Measurements from ENCODE around the gene CEP120. TPM values are rescaled to one million over a fixed set of nuclear protein-coding genes. Genes with fewer than 3 reads are reported as not detected.

The CEP120 gene
- total RNA-seq, 6 experiments from 2014 or later, result 5.7 to 12.7 (median 7.1) TPM

DNA sequence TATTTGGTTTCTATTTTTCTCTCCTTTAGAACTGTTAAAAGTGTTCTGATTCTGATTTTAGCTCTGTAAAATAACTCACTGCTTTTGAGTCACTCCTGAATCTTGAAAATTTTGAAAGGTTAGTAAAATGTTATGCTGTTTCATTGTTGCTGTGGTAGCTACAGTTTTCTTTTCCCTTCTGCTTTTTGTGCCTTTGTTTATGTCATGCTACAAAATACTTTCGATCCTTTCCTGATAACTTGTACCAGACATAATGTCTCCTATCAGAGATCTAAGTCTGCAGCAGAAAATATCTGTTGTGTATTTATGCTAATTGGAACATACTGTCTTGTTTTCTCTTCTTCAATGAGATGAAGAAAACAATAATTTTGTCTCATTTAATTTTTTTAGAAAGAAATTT, 26.9 kb upstream of the CEP120 start:
- no peak for ATAC-seq
- intact Hi-C loops (cut with DNase I), result no loop called here
- TF ChIP-seq, protein P1, sequence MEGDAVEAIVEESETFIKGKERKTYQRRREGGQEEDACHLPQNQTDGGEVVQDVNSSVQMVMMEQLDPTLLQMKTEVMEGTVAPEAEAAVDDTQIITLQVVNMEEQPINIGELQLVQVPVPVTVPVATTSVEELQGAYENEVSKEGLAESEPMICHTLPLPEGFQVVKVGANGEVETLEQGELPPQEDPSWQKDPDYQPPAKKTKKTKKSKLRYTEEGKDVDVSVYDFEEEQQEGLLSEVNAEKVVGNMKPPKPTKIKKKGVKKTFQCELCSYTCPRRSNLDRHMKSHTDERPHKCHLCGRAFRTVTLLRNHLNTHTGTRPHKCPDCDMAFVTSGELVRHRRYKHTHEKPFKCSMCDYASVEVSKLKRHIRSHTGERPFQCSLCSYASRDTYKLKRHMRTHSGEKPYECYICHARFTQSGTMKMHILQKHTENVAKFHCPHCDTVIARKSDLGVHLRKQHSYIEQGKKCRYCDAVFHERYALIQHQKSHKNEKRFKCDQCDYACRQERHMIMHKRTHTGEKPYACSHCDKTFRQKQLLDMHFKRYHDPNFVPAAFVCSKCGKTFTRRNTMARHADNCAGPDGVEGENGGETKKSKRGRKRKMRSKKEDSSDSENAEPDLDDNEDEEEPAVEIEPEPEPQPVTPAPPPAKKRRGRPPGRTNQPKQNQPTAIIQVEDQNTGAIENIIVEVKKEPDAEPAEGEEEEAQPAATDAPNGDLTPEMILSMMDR (IDR thresholded peaks at IDR 0.05), result no peak
- no peak for TF ChIP-seq POLR2A (IDR thresholded peaks at IDR 0.05)
- DNase-seq, result no peak
- Histone ChIP-seq H3K27me3 (no peaks in the 10 kb centered on the region), H3K4me1 (peaks cover 0 to 5% (median 0%) of the 10 kb centered on the region in 4 donors), H3K36me3 (no peaks in the 10 kb centered on the region), H3K4me3 (no peak overlapping the region), H3K27ac (no peak overlapping the region), H3K9me3 (no peaks in the 10 kb centered on the region)
- WGBS (ENCODE audit: insufficient coverage, low coverage, low lambda C conversion rate, missing lambda C conversion rate), result 33% methylated on average over 1 of the region's 1 CpG

- H3K4me3 ChIP-seq, result no peak overlapping the region
- ATAC-seq (peak in 2 of 4 donors; percentile 25 to 32), DNase-seq (no peak)
- intact Hi-C loops (cut with DNase I), result no loop called here
- no peak overlapping the region for H3K27ac ChIP-seq
- peaks cover 0 to 5% (median 0%) of the 10 kb centered on the region in 4 donors for H3K4me1 ChIP-seq
- H3K36me3 ChIP-seq, result no peaks in the 10 kb centered on the region
- TF ChIP-seq, protein P1 (IDR thresholded peaks at IDR 0.05), result no peak
- no peak for TF ChIP-seq POLR2A (IDR thresholded peaks at IDR 0.05)
- no peaks in the 10 kb centered on the region for H3K27me3 ChIP-seq
- H3K9me3 ChIP-seq, result no peaks in the 10 kb centered on the region
- 61% methylated on average over 2 of the region's 2 CpGs for WGBS (ENCODE audit: insufficient coverage, low coverage, low lambda C conversion rate, missing lambda C conversion rate)
Measured at GRCh38 chr5:123449424-123449974, 26.3 kb upstream of the CEP120 start.

- DNase-seq, result no peak
- Histone ChIP-seq H3K4me1 (peaks cover 0 to 5% (median 0%) of the 10 kb centered on the region in 4 donors), H3K36me3 (no peaks in the 10 kb centered on the region), H3K27me3 (no peaks in the 10 kb centered on the region), H3K27ac (no peak overlapping the region), H3K4me3 (no peak overlapping the region), H3K9me3 (no peaks in the 10 kb centered on the region)
- 88% methylated on average over 5 of the region's 6 CpGs for WGBS (ENCODE audit: insufficient coverage, low coverage, low lambda C conversion rate, missing lambda C conversion rate)
- no peak for ATAC-seq
- TF ChIP-seq, protein P1 (IDR thresholded peaks at IDR 0.05), result no peak
- no peak for TF ChIP-seq POLR2A (IDR thresholded peaks at IDR 0.05)
- intact Hi-C loops (cut with DNase I), result no loop called here
Measured at GRCh38 chr5:123448743-123449142, 25.5 kb upstream of the CEP120 start.

DNA sequence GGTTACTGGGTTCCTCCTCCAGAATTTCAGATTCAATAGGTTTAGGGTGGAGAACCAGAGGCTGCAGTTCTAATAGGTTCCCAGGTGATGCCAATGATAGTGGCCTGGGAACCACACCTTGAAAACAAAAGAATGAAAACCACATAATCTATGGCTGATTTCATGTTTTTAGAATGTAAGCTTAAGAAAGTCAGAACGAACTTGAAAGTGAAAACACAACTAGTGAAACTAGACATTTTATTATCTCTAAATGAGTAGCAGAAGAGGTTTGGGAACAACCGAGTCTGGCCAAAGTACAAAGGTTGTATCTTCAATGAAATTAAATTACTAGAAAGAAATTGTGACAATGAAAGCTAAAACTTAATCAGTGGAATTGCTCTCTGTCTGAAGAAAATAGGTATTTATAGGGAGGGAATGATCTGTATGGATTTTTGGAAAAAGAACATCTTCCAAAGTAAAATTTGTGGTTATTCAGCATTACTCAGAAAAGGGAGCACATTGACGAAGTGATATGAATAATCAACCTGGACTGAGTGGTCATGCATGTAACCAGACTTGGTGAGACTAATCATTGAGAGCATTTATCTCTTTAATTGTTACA, 24.9 kb upstream of the CEP120 start:
- peaks cover 0 to 5% (median 0%) of the 10 kb centered on the region in 4 donors for H3K4me1 ChIP-seq
- TF ChIP-seq, protein P1 (IDR thresholded peaks at IDR 0.05), result no peak
- TF ChIP-seq POLR2A (IDR thresholded peaks at IDR 0.05), result no peak
- no peaks in the 10 kb centered on the region for H3K9me3 ChIP-seq
- DNase-seq, result no peak
- no peak overlapping the region for H3K4me3 ChIP-seq
- peak in 3 of 4 donors; percentile 49 to 55 (median 54) for ATAC-seq
- 44% methylated on average over 3 of the region's 3 CpGs for WGBS (ENCODE audit: insufficient coverage, low coverage, low lambda C conversion rate, missing lambda C conversion rate)
- intact Hi-C loops (cut with DNase I), result no loop called here
- H3K27me3 ChIP-seq, result no peaks in the 10 kb centered on the region
- H3K36me3 ChIP-seq, result no peaks in the 10 kb centered on the region
- H3K27ac ChIP-seq, result no peak overlapping the region
